Hematopoietic multipotent progenitor cell treated with erythropoietin and hydrocortisone succinate and interleukin-3 and kit ligand, for 4 days (in vitro differentiated cells): ENCODE data around the gene ANKH.
"Not testable (repeated sequence)": the region's sequence is repeated elsewhere in the genome, so short reads cannot be mapped to it uniquely, and the experiment has no call there.

Experiments
- DNase-seq: peaks from one replicate; pipeline ENCODE4 v3.0.0-alpha.2; 2015

Gene ANKH

GRCh38 chr5:14871214-14872069, at the start of gene ANKH:
Gene ANKH, minus strand, starts transcription at chr5:14871778. Its CDS starts 331 bp downstream, at chr5:14871447.
- peak; percentile 89 for DNase-seq

- DNase-seq: no peak
These were observed 48.5 kb upstream of the ANKH start for GRCh38 chr5:14920121-14920520.

GRCh38 chr5:14919106-14919505, 47.5 kb upstream of the ANKH start:
- not testable (repeated sequence) for DNase-seq

GRCh38 chr5:14917719-14918118, 46.1 kb upstream of the ANKH start:
- no peak for DNase-seq

GRCh38 chr5:14915291-14915952, 43.8 kb upstream of the ANKH start:
- no peak for DNase-seq

- no peak for DNase-seq
These were observed 43.2 kb upstream of the ANKH start for GRCh38 chr5:14914623-14915260.

GRCh38 chr5:14914193-14914592, 42.6 kb upstream of the ANKH start:
- no peak for DNase-seq

- DNase-seq: no peak
These were observed 41.5 kb upstream of the ANKH start for GRCh38 chr5:14913096-14913495.

GRCh38 chr5:14912206-14912605, 40.6 kb upstream of the ANKH start:
- DNase-seq: no peak

- DNase-seq: no peak
These were observed 37.8 kb upstream of the ANKH start for GRCh38 chr5:14909369-14909768.

GRCh38 chr5:14908172-14908571, 36.6 kb upstream of the ANKH start:
- DNase-seq: peak; percentile 60

- no peak for DNase-seq
These were observed 35.0 kb upstream of the ANKH start for GRCh38 chr5:14906628-14907027.

- DNase-seq: no peak
These were observed 31.4 kb upstream of the ANKH start for GRCh38 chr5:14902826-14903560.

- DNase-seq: peak; percentile 83
These were observed 30.0 kb upstream of the ANKH start for GRCh38 chr5:14901462-14902051.

GRCh38 chr5:14900693-14901461, 29.3 kb upstream of the ANKH start:
- no peak for DNase-seq

GRCh38 chr5:14896131-14896530, 24.6 kb upstream of the ANKH start:
- no peak for DNase-seq

GRCh38 chr5:14895301-14895700, 23.7 kb upstream of the ANKH start:
- peak; percentile 34 for DNase-seq

GRCh38 chr5:14894748-14895147, 23.2 kb upstream of the ANKH start:
- DNase-seq: no peak

- no peak for DNase-seq
These were observed 21.8 kb upstream of the ANKH start for GRCh38 chr5:14893381-14893780.

- DNase-seq: no peak
These were observed 19.3 kb upstream of the ANKH start for GRCh38 chr5:14890846-14891245.

- DNase-seq: no peak
These were observed 12.6 kb upstream of the ANKH start for GRCh38 chr5:14884062-14884612.
